ENCODE results near the gene COBLL1.

COBLL1 gene

DNA sequence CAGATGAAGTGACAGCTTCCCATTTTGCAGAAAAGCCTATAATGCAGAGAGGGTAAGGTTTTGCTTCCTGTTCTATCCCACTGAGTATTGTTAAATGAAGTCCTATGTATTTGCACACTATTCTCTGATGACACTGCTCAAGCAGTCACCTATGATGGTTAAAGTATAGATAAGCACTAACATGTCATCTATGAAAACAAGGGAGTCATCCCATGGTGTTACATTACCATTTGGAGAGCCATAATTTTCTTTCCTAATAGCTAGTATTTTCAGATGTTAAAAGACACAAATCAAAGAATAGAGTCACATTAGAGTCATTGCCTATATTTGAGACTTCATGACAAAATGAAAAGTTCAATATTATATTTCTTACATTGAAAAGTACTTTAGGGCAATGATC lies 177.6 kb downstream of the COBLL1 start:
- Histone ChIP-seq H3K4me3 (no peak overlapping the region), H3K27ac (no peak overlapping the region)

DNA sequence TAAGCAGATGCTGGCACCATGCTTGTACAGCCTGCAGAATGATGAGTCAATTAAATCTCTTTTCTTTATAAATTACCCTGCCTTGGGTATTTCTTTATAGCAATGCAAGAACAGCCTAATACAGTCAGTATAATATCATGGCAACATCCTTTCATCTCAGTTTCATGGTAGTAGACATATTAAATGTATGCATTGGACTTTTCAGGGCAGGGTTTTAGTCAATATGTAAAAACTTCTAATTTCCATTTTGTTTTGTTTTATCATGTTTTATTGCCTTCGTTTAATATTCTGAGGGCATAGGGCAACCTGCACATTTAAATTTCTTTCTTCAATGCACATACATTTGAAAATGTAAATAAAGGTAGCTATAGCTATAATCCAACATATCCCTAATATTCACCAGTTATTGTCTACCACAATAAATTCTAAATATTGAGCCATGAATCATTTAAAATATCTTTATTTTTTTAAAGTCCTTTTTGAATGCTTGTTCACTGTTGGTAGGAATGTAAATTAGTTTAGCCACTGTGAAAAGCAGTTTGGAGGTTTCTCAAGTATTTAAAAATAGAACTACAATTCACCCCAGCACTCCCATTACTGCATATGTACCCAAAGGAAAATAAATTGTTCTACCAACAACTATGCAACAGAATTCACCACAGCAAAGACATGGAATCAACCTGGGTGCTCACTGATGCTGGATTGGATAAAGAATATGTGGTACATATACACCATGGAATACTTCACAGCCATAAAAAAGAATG lies 178.6 kb downstream of the COBLL1 start:
- H3K4me3 ChIP-seq = no peak overlapping the region
- H3K27ac ChIP-seq = no peak overlapping the region

DNA sequence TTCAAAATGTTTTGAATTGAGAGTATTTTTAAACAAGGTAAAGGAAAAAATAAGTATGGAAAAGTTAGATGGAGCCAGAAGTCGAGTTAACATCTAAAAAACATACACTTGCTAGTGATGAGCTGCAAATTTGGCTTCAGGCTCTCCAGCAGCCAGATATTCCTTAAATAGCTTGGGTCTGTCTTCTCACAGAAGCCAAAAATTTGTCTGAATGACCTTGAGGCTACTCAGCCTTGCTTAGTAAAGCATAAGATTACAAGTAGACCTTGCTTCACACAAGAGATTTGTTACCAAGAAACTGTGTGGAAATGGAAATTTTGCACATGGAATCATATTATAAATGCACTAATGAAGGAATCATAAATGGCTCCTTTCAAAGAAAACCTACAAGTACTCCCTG lies 179.6 kb downstream of the COBLL1 start:
- no peak overlapping the region for H3K4me3 ChIP-seq
- no peak overlapping the region for H3K27ac ChIP-seq

DNA sequence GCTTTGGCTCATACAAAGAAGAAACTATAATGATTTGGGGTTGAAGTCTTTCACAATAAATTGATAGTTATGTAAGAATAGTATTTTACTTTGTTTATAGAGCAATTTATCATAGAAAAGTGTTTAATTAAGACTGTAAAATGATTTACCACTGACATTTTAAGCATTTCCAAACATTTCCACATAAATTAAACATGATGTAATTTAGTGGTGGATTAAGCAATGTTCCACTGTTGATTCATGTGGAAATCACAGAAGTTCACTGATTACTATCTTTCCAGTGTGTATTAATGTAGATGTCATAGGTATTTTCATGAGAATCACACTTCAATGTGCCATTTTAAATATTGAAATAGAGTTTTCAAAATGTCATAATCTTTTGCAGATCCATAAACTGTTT lies 180.3 kb downstream of the COBLL1 start:
- Histone ChIP-seq H3K27ac (no peak overlapping the region), H3K4me3 (no peak overlapping the region)

DNA sequence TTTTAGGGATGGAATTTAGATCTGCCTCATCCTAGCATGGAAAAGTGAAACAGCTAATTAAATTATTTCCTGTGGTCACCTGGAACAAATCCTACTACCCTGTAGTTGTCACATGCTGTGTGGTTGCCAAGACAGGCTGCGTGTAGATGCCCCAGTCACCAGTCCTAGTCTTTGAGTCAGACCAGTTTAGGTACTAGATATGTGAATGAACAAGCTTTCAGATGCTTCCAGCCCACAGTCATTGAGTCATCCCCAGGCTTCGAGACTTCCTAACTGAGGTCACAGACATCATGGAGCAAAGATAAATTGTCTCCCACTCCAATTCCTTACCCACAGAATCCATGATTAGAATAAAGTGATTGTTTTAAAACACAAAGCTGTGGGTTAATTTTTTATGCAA lies 184.5 kb downstream of the COBLL1 start:
- Histone ChIP-seq H3K4me3 (no peak overlapping the region), H3K27ac (no peak overlapping the region)

DNA sequence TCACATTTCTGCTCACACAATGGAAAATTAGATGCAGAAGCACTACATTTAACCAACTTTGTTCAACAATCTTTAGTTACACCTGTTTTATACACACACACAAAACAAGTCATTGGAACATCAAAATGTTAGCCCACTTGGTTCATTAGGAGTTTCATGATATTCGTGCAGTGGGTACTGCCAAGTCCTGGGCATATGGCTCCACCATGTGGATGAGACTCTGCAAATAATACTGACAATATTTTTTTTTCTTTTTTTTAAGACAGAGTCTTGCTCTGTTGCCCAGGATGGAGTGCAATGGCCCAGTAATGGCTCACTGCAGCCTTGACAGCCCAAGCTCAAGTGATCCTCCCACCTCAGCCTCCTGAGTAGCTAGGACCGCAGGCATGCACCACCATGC lies 185.9 kb downstream of the COBLL1 start:
- H3K27ac ChIP-seq = no peak overlapping the region
- no peak overlapping the region for H3K4me3 ChIP-seq

DNA sequence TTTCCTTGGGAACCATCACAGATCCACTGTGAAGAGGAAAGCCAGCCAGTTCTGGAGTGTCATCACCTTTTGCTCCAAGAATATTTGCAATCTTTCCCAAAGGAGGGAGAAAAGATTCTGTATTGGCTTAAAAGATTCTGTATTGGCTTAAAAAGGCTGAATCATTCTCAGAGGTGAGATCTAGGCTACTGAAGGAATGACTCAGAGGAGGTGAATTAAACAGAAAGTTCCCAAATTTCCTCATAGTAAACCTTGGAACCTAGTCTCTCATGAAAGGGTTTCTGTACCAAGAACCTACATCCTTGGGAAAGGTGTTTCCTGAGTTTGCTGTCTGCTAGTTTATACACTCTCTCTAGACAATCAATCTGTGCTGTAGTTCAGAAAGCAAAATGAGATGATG lies 186.3 kb downstream of the COBLL1 start:
- no peak overlapping the region for H3K4me3 ChIP-seq
- H3K27ac ChIP-seq = no peak overlapping the region

DNA sequence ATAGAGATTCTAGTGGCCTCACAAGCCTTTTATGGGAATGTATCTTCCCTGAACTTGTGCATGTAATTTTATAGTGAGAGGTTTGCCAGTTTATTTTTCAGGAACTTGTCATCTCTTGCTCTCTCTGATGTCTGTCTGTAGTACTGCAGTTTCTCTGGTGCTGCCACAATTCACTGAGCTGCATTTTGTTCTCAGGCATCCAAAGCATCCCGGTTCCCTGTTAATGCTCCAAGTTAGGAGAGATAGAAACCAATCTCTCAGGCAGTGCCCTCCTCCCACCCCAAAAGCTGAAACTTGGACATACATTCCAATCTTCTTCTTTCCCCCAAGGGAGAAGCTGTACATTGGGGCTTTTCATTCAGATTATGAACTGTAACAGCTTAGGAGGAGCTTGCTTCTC lies 190.3 kb downstream of the COBLL1 start:
- Histone ChIP-seq H3K27ac (no peak overlapping the region), H3K4me3 (no peak overlapping the region)

DNA sequence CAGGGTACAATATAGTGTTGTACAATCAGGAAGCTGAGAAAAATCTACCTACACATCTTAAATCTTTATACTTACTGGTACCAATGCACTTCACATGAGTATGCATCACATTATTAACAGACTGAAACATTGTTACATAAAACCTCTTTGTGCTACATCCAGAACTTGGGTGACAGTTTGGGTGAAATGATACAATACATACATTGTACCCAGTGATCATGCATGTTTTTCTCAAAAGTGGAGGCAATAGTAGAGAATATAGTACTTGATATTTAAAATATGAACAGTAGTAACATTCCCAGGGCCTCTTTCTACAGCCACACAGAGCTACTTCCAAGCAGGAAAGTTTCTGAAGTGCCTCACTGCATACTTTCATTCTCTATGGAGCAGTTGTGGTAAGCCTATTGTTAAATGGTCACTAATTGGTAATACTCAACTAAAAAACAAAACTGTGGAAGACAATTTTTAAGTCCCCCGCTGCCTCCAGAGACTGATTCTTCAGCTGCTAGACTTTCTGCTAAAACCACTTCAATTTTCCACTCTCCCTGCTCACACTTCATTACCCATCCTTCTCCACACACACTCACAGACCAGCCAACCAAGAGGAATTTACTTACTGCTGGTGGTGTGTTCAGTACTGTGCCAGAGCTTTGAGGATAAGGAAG lies 197.5 kb downstream of the COBLL1 start:
- Histone ChIP-seq H3K4me3 (no peak overlapping the region), H3K27ac (no peak overlapping the region)

DNA sequence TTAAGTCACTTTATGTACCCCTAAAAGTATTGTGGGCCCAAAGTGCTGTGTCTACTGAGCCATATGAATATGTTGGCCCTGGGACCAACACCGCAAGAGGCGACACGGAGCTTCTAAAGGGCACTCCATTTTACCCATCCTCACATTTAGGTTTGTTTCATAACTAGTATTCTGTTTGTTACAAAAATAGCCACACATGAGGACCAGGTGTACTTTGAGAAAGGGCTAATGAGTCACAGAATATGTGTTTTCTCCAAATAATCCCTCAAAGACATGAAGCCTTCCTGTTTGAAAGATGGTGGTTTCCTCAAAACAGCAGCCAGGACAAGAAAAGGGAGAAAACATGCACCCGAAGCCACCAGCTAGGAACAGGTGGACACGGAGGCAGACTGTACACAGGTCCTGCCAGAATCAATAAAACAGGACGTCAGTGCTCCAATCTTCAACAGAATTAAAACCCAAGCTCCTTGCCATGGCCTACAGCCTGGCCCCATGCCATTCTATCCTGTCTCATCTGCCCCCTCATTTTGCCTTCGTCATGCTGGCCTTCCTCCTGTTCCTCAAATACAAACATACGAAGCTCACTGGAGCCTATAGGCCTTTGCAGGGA lies 198.6 kb downstream of the COBLL1 start:
- Histone ChIP-seq H3K27ac (no peak overlapping the region), H3K4me3 (no peak overlapping the region)

DNA sequence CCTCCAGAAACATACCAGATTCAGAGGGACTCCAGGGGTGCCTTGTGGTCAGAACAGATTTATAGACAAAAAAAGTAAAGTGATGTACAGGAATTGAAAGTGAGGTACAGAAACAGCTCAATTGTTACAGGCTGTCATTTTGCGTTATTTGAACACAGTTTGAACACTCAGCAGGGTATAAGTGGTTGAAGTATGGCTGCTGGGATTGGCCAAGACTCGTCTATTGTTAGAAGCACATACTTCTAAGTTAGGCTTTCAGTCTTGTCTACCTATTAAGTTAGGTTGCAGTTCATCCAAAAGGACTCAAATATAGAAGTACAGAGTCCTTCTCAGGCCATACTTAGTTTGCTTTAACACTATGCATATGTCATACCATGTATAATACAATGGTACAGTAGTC lies 199.4 kb downstream of the COBLL1 start:
- H3K4me3 ChIP-seq = no peak overlapping the region
- no peak overlapping the region for H3K27ac ChIP-seq
